Activated CD4-positive, alpha-beta T cell treated with anti-CD3 and anti-CD28 coated beads, Interleukin-2, Interleukin-6, amounts not matched to agents 100 ng/mL and 50 ng/mL, durations not matched to agents 16 hours and 8 hours (primary cell): ENCODE measurements around the gene PSAP.

Experiments used
- DNase-seq: peaks from one replicate; pipeline ENCODE4 v3.0.0-alpha.2; 2020

PSAP gene

DNA sequence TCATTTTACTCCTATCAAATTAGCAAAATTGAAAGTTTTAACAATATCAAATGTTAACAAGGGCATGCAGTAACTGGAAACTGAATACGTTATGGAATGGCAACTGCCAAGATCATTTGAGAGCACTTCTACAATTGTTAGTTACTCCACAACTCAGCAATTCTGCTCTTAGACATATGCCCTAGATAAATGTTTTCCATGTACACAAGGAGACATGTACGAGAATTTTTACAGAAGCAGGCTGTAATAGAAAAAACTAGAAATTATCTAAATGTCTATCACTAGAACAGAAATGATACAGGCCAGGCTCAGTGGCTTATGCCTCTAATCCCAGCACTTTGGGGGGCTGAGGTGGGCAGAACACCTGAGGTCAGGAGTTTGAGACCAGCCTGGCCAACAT is 7.0 kb downstream of the PSAP start:
- DNase-seq, result no peak

- DNase-seq, result no peak
Observed at GRCh38 chr10:71842856-71843686, 8.0 kb downstream of the PSAP start.

DNA sequence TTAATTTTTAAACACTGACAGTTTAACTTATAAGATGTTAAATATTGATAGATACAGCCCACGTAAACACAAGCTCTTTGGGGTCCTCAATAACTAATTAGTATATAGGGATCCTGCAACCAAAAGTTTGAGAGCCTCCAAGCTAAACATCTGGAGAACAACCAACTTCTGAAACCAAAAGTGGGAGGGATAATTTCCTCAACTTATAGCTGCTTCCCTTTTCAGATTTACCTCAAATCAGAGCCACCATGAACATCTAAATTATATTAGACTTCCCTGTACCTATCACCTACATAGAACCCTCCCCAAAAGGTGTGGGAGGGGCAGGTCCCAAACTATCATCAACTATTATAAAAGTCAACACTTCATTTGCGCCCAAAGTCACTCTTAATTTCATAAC is 8.6 kb downstream of the PSAP start:
- no peak for DNase-seq

- no peak for DNase-seq
Observed at GRCh38 chr10:71840958-71841335, 10.1 kb downstream of the PSAP start.

- no peak for DNase-seq
Observed at GRCh38 chr10:71840177-71840957, 10.7 kb downstream of the PSAP start.

GRCh38 chr10:71838264-71839211 is 12.5 kb downstream of the PSAP start:
- DNase-seq, result no peak

GRCh38 chr10:71837098-71837827 is 13.8 kb downstream of the PSAP start:
- no peak for DNase-seq

DNA sequence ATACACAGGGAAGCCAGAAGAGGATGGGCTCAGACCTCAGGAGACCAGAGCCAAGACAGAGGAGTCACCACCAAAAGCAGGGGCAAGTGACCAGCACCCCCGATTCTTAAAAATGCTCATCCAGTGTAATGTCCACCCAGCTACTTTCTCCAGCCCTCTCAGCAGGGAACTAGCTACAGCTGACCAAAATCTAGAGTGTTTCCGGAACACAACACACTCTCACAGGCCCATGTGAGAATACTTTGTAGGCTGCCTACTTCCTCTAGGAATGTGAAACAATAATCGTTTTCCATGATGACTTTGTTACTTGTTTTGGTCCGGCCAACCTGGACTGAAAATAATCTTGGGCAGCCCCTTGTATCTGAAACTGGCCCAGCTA is 14.5 kb downstream of the PSAP start:
- no peak for DNase-seq

DNA sequence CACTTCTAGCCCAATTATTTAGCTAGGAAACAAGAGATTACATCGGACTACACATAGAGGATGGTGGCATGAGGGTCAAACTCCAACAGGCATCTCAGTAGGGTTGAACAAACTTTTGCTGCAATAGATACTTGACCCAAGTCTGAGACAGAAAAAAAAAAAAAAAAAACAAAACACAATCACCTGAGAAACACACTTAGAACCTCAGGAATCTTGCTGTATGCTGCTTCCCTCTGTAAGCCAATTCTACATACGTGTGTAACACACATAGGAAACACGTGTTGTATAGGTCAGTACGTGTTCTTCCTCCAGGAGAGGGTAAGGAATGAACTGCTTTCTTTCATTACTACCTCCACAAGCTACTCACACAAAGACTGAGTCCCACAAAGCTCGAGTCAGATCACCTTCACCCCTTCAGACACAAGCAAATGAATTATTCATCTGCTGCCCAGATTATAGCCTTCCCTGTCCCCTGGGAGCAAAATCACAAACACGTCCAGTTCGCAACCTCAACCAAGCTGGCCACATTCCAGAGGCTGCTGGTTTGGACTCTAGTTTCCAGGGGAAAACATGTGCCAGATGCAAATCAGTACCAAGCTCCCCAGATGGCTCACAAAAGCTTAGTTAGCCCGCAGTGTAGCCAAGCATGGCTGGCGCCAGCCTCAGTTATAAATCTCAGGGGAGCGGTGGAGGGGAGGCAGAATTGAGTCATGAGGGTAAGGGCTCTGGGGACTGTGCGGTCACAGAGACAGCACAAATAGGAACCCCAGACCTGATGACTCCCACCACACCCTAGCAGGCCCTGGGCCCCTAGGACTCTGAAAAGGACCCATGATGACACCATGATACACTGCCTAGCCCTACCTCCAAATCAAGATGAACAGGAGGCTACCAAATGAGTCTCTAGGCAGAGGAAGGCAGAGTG is 15.1 kb downstream of the PSAP start:
- DNase-seq, result no peak

DNA sequence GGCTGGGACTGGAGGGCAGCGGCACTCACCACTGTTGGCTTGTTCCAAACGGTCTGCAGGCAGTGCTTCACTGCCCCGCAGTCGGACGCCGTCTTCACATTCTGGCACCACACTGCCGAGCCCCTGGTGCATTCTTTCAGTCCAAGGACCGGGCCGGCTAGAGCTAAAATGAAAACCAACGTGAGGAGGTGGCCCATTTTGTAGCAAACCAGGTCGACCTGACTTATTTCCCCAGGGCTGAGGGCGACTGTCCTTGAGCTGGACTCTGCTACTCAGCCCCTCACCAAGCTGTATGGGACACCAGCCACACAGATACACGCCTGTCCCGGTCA is 16.7 kb downstream of the PSAP start:
- DNase-seq, result no peak

- DNase-seq, result no peak
Observed at GRCh38 chr10:71833451-71834342, 17.4 kb downstream of the PSAP start.

- DNase-seq, result peak; percentile 43
Observed at GRCh38 chr10:71832967-71833366, 18.1 kb downstream of the PSAP start.

DNA sequence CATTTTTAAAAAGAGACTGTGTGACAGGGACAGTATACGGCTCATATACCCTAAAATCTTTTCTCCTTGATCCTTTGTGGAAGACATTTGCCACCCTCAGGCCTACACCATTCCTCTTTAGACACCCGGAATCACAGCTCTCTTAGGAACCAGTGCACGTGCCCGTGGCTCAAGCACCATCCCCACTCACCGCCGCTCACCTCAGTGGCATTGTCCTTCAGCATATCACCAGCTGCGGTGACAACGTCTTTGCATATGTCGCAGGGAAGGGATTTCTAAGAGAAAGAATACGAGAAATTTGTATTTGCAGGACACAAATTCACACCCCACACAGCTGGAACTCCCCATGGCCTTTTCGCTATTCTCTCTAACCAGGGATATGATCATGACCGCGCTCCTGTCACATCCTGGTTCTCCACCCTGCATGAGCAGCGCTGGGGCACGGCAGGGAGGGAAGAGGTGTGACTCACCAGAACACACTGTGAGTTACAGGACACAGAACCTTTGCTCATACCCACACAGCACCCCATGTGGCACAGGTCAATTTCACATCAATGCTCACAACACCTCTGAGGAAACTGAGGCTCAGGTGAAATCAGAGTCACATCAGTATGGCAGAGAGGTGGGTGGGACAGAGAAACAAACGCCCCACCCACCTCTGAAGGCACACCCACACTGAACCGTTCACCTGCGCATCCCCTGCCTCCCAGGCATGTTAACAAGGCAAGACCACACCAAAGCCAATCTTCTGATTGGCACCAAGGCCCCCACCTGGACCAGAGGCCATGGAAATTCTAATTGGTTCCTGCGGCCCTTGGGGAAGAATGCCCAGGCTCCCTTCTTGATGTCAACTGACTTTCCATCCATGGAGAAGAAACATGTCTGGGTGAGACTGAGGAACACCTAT is 19.2 kb downstream of the PSAP start:
- DNase-seq, result no peak

- no peak for DNase-seq
Observed at GRCh38 chr10:71830726-71831125, 20.3 kb downstream of the PSAP start.

GRCh38 chr10:71829896-71830295 is 21.2 kb downstream of the PSAP start:
- no peak for DNase-seq

DNA sequence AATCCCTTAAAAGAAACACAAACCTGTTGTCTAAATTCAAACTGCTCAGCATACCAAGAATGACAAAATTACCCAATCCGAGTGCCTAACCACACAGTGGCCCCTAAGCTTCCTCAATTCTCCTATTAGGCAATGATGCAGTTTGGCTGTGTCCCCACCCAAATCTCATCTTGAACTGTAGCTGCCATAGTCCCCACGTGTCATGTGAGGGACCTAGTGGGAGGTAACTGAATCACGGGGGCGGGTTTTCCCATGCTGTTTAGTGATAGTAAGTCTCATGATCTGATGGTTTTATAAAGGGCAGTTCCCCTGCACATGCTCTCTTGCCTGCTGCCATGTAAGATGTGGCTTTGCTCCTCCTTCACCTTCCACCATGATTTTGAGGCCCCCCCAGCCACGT is 21.9 kb downstream of the PSAP start:
- DNase-seq, result no peak

DNA sequence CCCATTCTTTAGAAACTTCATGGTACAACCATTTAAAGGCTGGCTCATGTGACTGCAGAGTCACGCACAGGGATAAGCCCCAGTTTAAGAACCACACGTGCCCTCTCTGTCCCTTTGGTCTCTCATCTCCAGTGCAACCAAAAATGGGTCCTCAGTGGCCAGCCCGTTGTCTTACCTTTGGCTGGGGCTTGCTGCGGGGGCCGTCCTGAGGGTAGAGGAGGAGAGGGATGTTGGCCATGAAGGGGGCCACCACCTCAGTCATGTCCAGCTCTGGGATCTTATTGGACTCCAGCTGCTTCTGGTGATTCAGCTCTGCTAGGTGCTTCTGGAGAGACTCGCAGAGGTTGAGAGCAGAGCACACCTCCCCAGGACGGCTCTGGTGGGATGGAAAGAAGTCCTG is 22.3 kb downstream of the PSAP start:
- DNase-seq, result no peak

DNA sequence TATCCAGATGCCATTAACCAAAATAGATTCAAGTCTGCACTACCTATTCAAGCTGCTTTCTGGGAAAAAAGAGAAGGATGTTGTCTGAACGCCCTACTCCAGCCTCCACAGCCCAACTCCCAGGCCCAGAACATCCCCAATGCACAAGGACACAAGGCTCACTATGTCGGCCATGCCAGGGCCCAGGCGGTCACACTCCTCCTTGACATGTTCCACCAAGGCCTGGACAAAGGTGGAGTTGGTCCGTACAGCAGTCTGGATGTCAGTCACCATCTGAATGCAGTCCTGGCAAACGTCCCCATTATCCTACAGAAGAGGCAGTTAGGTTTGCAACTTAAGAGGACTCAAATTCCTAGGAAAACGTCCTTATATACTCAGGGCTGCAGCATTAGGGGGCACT is 23.2 kb downstream of the PSAP start:
- DNase-seq, result no peak

GRCh38 chr10:71825217-71825616 is 25.8 kb downstream of the PSAP start:
- DNase-seq, result no peak
